Neural progenitor cell (in vitro differentiated cells): ENCODE measurements around the gene GLMP. TPM values are rescaled to one million over a fixed set of nuclear protein-coding genes. Genes with fewer than 3 reads are reported as not detected.
A peak's percentile ranks its signal among the peaks of the same experiment; 100 is the strongest.

Experiments
- DNase-seq: peaks from one replicate; pipeline ENCODE4 v3.0.0-alpha.2; 2016; ENCODE audit warnings: low spot score
- H2AFZ ChIP-seq: fragments of 200-600 bp; sonication (generic); replicated peaks from 2 replicates; pipeline ENCODE4 v1.6.1; 2016; ENCODE audit warnings: antibody characterized with exemption
- H3F3A ChIP-seq: fragments of 200-600 bp; sonication (generic); 2 replicates; pipeline ENCODE4 v1.6.1; 2016; ENCODE audit warnings: antibody characterized with exemption, low read depth
- H3K27ac ChIP-seq: fragments of 200-600 bp; sonication (generic); 2 replicates; pipeline ENCODE4 v1.5.1; 2016; ENCODE audit warnings: mild to moderate bottlenecking
- H3K27me3 ChIP-seq: fragments of 200-600 bp; sonication (generic); 2 replicates; pipeline ENCODE4 v1.6.1; 2016; ENCODE audit warnings: mild to moderate bottlenecking, moderate library complexity
- H3K36me3 ChIP-seq: fragments of 200-600 bp; sonication (generic); 2 replicates; pipeline ENCODE4 v1.5.1; 2016
- H3K4me1 ChIP-seq: fragments of 200-600 bp; sonication (generic); 2 replicates; pipeline ENCODE4 v1.6.1; 2016; ENCODE audit warnings: mixed run types
- H3K4me2 ChIP-seq: fragments of 200-600 bp; sonication (generic); 2 replicates; pipeline ENCODE4 v1.6.1; 2016
- H3K4me3 ChIP-seq: fragments of 200-600 bp; sonication (generic); 2 replicates; pipeline ENCODE4 v1.5.1; 2016
- H3K79me2 ChIP-seq: fragments of 200-600 bp; sonication (generic); 2 replicates; pipeline ENCODE4 v1.6.1; 2016; ENCODE audit warnings: low read depth
- H3K9ac ChIP-seq: fragments of 200-600 bp; sonication (generic); 2 replicates; pipeline ENCODE4 v1.6.1; 2016
- H3K9me3 ChIP-seq: fragments of 200-600 bp; sonication (generic); 2 replicates; pipeline ENCODE4 v1.5.1; 2016; ENCODE audit warnings: low read depth
- H4K20me1 ChIP-seq: fragments of 200-600 bp; sonication (generic); 2 replicates; pipeline ENCODE4 v1.6.1; 2016; ENCODE audit warnings: low read depth
- H3K27ac Mint-ChIP-seq: 3 replicates; pipeline ENCODE4 v1.8.0; 2021; ENCODE audit warnings: mixed read lengths
- H3K27me3 Mint-ChIP-seq: 2 replicates; pipeline ENCODE4 v1.8.0; 2022; ENCODE audit warnings: low read depth, mild to moderate bottlenecking, inconsistent platforms, moderate library complexity, mixed read lengths; ENCODE audit not compliant: insufficient read depth
- H3K36me3 Mint-ChIP-seq: 3 replicates; pipeline ENCODE4 v1.8.0; 2021; ENCODE audit warnings: mixed read lengths
- H3K4me1 Mint-ChIP-seq: 3 replicates; pipeline ENCODE4 v1.8.0; 2021; ENCODE audit warnings: mixed read lengths
- H3K4me3 Mint-ChIP-seq: 3 replicates; pipeline ENCODE4 v1.8.0; 2021; ENCODE audit warnings: mild to moderate bottlenecking, moderate library complexity, mixed read lengths
- H3K9me3 Mint-ChIP-seq: 3 replicates; pipeline ENCODE4 v1.8.0; 2020; ENCODE audit warnings: mixed read lengths
- EZH2 ChIP-seq: fragments of 200-600 bp; sonication (generic); IDR thresholded peaks from 2 replicates; pipeline ENCODE4 v1.6.1; 2017; ENCODE audit warnings: antibody characterized with exemption, mild to moderate bottlenecking, moderate library complexity
- EZH2phosphoT487 ChIP-seq: fragments of 200-600 bp; sonication (generic); IDR thresholded peaks from 2 replicates; pipeline ENCODE4 v1.6.1; 2017; ENCODE audit warnings: antibody characterized with exemption
- total RNA-seq: library from RNA; depleted of rRNA; stranded (reverse); fragments of >200 nt; gene quantifications from 2 replicates; pipeline ENCODE4 v1.2.3, GENCODE V29; 2015; ENCODE audit warnings: low replicate concordance
- TF ChIP-seq, protein P1 (sequence below): fragments of 200-600 bp; sonication (generic); IDR thresholded peaks from 2 replicates; pipeline ENCODE4 v1.5.1; 2017; ENCODE audit warnings: antibody characterized with exemption, mild to moderate bottlenecking

The GLMP gene
- total RNA-seq, 1 donor from 2014 or later, result 38.7 TPM

DNA sequence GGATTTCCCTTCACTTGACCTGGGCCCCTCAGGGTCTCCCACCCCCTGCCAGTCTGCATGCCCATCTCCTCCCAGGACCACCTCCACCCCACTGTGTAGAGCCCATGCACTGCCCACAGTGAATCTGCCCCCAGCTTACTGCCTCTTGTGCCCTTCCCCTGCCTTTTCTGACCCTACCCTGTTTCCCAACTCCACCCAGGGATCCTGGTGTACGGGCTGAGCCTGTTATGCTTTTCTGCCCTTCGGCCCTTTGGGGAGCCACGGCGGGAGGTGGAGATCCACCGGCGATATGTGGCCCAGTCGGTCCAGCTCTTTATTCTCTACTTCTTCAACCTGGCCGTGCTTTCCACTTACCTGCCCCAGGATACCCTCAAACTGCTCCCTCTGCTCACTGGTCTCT, 9.4 kb downstream of the GLMP start:
- H3F3A ChIP-seq, result no peaks in the 10 kb centered on the region
- H2AFZ ChIP-seq, result no peak overlapping the region
- no peak for TF ChIP-seq EZH2
- TF ChIP-seq, protein P1, sequence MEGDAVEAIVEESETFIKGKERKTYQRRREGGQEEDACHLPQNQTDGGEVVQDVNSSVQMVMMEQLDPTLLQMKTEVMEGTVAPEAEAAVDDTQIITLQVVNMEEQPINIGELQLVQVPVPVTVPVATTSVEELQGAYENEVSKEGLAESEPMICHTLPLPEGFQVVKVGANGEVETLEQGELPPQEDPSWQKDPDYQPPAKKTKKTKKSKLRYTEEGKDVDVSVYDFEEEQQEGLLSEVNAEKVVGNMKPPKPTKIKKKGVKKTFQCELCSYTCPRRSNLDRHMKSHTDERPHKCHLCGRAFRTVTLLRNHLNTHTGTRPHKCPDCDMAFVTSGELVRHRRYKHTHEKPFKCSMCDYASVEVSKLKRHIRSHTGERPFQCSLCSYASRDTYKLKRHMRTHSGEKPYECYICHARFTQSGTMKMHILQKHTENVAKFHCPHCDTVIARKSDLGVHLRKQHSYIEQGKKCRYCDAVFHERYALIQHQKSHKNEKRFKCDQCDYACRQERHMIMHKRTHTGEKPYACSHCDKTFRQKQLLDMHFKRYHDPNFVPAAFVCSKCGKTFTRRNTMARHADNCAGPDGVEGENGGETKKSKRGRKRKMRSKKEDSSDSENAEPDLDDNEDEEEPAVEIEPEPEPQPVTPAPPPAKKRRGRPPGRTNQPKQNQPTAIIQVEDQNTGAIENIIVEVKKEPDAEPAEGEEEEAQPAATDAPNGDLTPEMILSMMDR, result no peak
- TF ChIP-seq EZH2phosphoT487, result no peak
- no peaks in the 10 kb centered on the region for H3K9me3 ChIP-seq
- H3K9me3 Mint-ChIP-seq, result no peaks in the 10 kb centered on the region
- H3K4me1 Mint-ChIP-seq, result peaks cover 19% of the 10 kb centered on the region
- no peak overlapping the region for H3K27ac Mint-ChIP-seq
- H3K4me3 ChIP-seq, result no peak overlapping the region
- peaks cover 10% of the 10 kb centered on the region for H4K20me1 ChIP-seq
- H3K27ac ChIP-seq, result no peak overlapping the region
- H3K9ac ChIP-seq, result no peak overlapping the region
- no peaks in the 10 kb centered on the region for H3K36me3 Mint-ChIP-seq
- no peaks in the 10 kb centered on the region for H3K27me3 ChIP-seq
- peaks cover 19% of the 10 kb centered on the region for H3K79me2 ChIP-seq
- no peaks in the 10 kb centered on the region for H3K36me3 ChIP-seq
- no peak overlapping the region for H3K4me3 Mint-ChIP-seq
- DNase-seq, result no peak
- peaks cover 12% of the 10 kb centered on the region for H3K4me1 ChIP-seq
- no peak overlapping the region for H3K4me2 ChIP-seq
- peaks cover 2% of the 10 kb centered on the region for H3K27me3 Mint-ChIP-seq

DNA sequence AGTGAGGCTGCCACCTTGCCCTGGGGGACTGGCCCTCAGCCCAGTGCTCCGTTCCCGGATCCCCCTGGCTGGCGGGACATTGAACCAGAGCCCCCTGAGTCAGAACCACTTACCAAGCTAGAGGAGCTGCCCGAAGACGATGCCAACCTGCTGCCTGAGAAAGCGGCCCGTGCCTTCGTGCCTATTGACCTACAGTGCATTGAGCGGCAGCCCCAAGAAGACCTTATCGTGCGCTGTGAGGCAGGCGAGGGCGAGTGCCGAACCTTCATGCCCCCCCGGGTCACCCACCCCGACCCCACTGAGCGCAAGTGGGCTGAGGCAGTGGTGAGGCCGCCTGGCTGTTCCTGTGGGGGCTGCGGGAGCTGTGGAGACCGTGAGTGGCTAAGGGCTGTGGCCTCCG, 10.0 kb downstream of the GLMP start:
- H3K36me3 Mint-ChIP-seq, result no peaks in the 10 kb centered on the region
- no peak overlapping the region for H3K27ac Mint-ChIP-seq
- H3F3A ChIP-seq, result no peaks in the 10 kb centered on the region

DNA sequence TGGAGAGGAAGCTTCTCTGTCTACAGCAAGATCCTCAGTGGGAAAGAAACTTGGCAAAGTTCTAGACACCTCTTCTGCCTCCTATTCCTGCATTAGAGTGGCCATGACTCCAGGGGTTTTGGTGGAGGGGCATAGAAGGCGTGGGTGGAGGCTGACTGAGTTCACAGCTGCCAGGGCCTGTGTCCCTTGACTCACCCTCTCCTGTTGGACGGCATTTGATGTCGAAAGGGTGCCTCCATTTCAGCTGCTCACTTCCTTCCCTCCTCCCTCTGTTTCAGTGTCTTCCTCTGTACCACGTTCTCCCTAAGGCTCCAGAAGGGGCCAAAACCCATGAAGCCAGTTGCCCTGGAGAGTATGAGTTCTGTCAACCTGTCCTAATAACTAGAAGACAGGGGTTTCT, 10.7 kb downstream of the GLMP start:
- Mint-ChIP-seq H3K4me1 (peaks cover 23% of the 10 kb centered on the region), H3K4me3 (no peak overlapping the region), H3K9me3 (no peaks in the 10 kb centered on the region), H3K36me3 (no peaks in the 10 kb centered on the region), H3K27ac (no peak overlapping the region), H3K27me3 (peaks cover 2% of the 10 kb centered on the region)
- TF ChIP-seq, protein P1, result no peak
- TF ChIP-seq EZH2 (no peak), EZH2phosphoT487 (no peak)
- no peak overlapping the region for H3K4me2 ChIP-seq
- DNase-seq, result no peak
- peaks cover 22% of the 10 kb centered on the region for H4K20me1 ChIP-seq
- H3K36me3 ChIP-seq, result peaks cover under 1% of the 10 kb centered on the region
- H3K4me1 ChIP-seq, result peaks cover 14% of the 10 kb centered on the region
- no peaks in the 10 kb centered on the region for H3K9me3 ChIP-seq
- no peaks in the 10 kb centered on the region for H3F3A ChIP-seq
- H3K27me3 ChIP-seq, result no peaks in the 10 kb centered on the region
- H2AFZ ChIP-seq, result no peak overlapping the region
- H3K4me3 ChIP-seq, result no peak overlapping the region
- H3K27ac ChIP-seq, result no peak overlapping the region
- peaks cover 32% of the 10 kb centered on the region for H3K79me2 ChIP-seq
- H3K9ac ChIP-seq, result no peak overlapping the region

More for the DNA sequence above, 10.0 kb downstream of the GLMP start:
- H3K4me3 ChIP-seq, result no peak overlapping the region
- no peak for TF ChIP-seq EZH2phosphoT487
- TF ChIP-seq EZH2, result no peak
- no peak overlapping the region for H3K9ac ChIP-seq
- H4K20me1 ChIP-seq, result peaks cover 16% of the 10 kb centered on the region
- H3K4me2 ChIP-seq, result no peak overlapping the region
- H2AFZ ChIP-seq, result no peak overlapping the region
- no peaks in the 10 kb centered on the region for H3K9me3 ChIP-seq
- peaks cover 20% of the 10 kb centered on the region for H3K4me1 Mint-ChIP-seq
- H3K4me3 Mint-ChIP-seq, result no peak overlapping the region
- H3K9me3 Mint-ChIP-seq, result no peaks in the 10 kb centered on the region
- H3K27ac ChIP-seq, result no peak overlapping the region
- peaks cover 25% of the 10 kb centered on the region for H3K79me2 ChIP-seq
- no peaks in the 10 kb centered on the region for H3K27me3 ChIP-seq
- peaks cover 2% of the 10 kb centered on the region for H3K27me3 Mint-ChIP-seq
- no peaks in the 10 kb centered on the region for H3K36me3 ChIP-seq
- peaks cover 14% of the 10 kb centered on the region for H3K4me1 ChIP-seq
- no peak for DNase-seq

DNA sequence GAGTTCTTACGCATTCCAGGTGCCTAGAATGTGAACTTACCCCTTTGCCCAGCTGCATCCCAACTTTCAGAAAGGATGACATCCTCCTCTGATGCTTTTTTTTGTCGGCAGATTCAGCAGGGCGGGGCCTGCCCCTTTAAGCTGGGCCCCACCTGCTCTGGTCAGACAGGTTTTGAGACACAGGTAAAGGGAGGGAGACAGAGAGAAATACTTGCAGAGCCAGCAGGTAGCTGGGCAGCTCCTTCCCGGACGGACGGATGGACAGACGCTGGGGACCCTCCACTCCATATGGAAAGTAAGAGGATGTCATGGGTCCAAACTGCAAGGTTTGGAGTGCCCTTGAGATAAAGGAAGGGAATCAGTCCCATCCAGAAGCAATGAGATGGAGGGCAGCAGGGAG, 11.4 kb downstream of the GLMP start, which contains the start of gene TMEM79:
Gene TMEM79, plus strand, starts transcription at position 214 of the 400 bp plus-strand sequence. CDS start 902 bp downstream, outside the sequence.
- Histone ChIP-seq H3K36me3 (peaks cover 6% of the 10 kb centered on the region), H2AFZ (peak within 1 kb of the TSS; percentile 49), H3K9ac (peak within 1 kb of the TSS; percentile 74), H3K79me2 (peaks cover 38% of the 10 kb centered on the region), H3F3A (no peaks in the 10 kb centered on the region), H3K27ac (peak within 1 kb of the TSS; percentile 5), H3K9me3 (no peaks in the 10 kb centered on the region), H3K4me2 (peak within 1 kb of the TSS; percentile 82), H4K20me1 (peaks cover 28% of the 10 kb centered on the region), H3K27me3 (no peaks in the 10 kb centered on the region), H3K4me3 (peak within 1 kb of the TSS; percentile 86), H3K4me1 (peaks cover 14% of the 10 kb centered on the region)
- Mint-ChIP-seq H3K9me3 (no peaks in the 10 kb centered on the region), H3K27me3 (peaks cover 2% of the 10 kb centered on the region), H3K4me3 (peak within 1 kb of the TSS; percentile 90), H3K27ac (peak within 1 kb of the TSS; percentile 84), H3K4me1 (peaks cover 23% of the 10 kb centered on the region), H3K36me3 (no peaks in the 10 kb centered on the region)
- TF ChIP-seq, protein P1, result no peak
- TF ChIP-seq EZH2 (no peak), EZH2phosphoT487 (no peak)
- DNase-seq, result no peak
